GM18505 (cell line): Measurements from ENCODE around the gene PLD2.

ENCODE experiments used
- ATAC-seq: cut with Tn5 transposase; IDR thresholded peaks from one replicate; pipeline ENCODE4 v1.9.1; 2021; ENCODE audit not compliant: unreplicated experiment
- POLR2A ChIP-seq: IDR thresholded peaks from 4 replicates; pipeline ENCODE4 v1.6.1; 2011; ENCODE audit warnings: borderline replicate concordance; ENCODE audit not compliant: insufficient read depth, insufficient read length; ENCODE audit errors: extremely low read depth

The PLD2 gene

GRCh38 chr17:4807605-4808377, 839 bp downstream of the PLD2 start:
- no peak for TF ChIP-seq POLR2A
- ATAC-seq, result no peak

- no peak for ATAC-seq
- no peak for TF ChIP-seq POLR2A
Measured at GRCh38 chr17:4808378-4808767, 1.4 kb downstream of the PLD2 start.

- TF ChIP-seq POLR2A, result no peak
- ATAC-seq, result no peak
Measured at GRCh38 chr17:4810696-4811290, 3.8 kb downstream of the PLD2 start.

GRCh38 chr17:4811471-4811870, 4.5 kb downstream of the PLD2 start:
- ATAC-seq, result no peak
- no peak for TF ChIP-seq POLR2A

GRCh38 chr17:4812690-4813089, 5.7 kb downstream of the PLD2 start:
- no peak for TF ChIP-seq POLR2A
- ATAC-seq, result no peak

- no peak for ATAC-seq
- TF ChIP-seq POLR2A, result no peak
Measured at GRCh38 chr17:4815043-4815675, 8.2 kb downstream of the PLD2 start.

GRCh38 chr17:4816826-4817225, 9.9 kb downstream of the PLD2 start:
- no peak for ATAC-seq
- no peak for TF ChIP-seq POLR2A

GRCh38 chr17:4818276-4818675, 11.3 kb downstream of the PLD2 start:
- no peak for TF ChIP-seq POLR2A
- ATAC-seq, result no peak

GRCh38 chr17:4822835-4823234, 15.9 kb downstream of the PLD2 start:
- ATAC-seq, result no peak

GRCh38 chr17:4823373-4824089, 16.6 kb downstream of the PLD2 start:
- ATAC-seq, result no peak
- no peak for TF ChIP-seq POLR2A

More at GRCh38 chr17:4822835-4823234, 15.9 kb downstream of the PLD2 start:
- TF ChIP-seq POLR2A, result no peak

GRCh38 chr17:4827399-4827798, 20.4 kb downstream of the PLD2 start:
- no peak for ATAC-seq

GRCh38 chr17:4832829-4833177, 25.9 kb downstream of the PLD2 start:
- ATAC-seq, result peak; percentile 5

More at GRCh38 chr17:4827399-4827798, 20.4 kb downstream of the PLD2 start:
- TF ChIP-seq POLR2A, result no peak

- peak; percentile 89 for ATAC-seq
- peak; percentile 74 for TF ChIP-seq POLR2A
Measured at GRCh38 chr17:4833178-4833940, 26.4 kb downstream of the PLD2 start, which contains the start of gene MINK1. Gene MINK1, plus strand, starts transcription at chr17:4833340. Its CDS starts 244 bp downstream, at chr17:4833584.
